AG09309 (cell line): ENCODE data around the gene AK3.
"Not testable (repeated sequence)": the region's sequence is repeated elsewhere in the genome, so short reads cannot be mapped to it uniquely, and the experiment has no call there.

Source experiments
- DNase-seq: peaks from one replicate; pipeline ENCODE4 v3.0.0-alpha.2; 2010; ENCODE audit warnings: low read depth
- H3K4me3 ChIP-seq: 2 replicates; pipeline ENCODE4 v1.5.1; 2011; ENCODE audit warnings: mild to moderate bottlenecking, low read depth, low read length, moderate library complexity; ENCODE audit not compliant: control insufficient read depth
- TF ChIP-seq, protein P1 (sequence below): IDR thresholded peaks from 2 replicates; pipeline ENCODE4 v1.5.1; 2011; ENCODE audit warnings: mild to moderate bottlenecking, low read depth, low read length, inconsistent platforms; ENCODE audit not compliant: insufficient read depth, control insufficient read depth; ENCODE audit errors: missing control alignments

AK3 gene

DNA sequence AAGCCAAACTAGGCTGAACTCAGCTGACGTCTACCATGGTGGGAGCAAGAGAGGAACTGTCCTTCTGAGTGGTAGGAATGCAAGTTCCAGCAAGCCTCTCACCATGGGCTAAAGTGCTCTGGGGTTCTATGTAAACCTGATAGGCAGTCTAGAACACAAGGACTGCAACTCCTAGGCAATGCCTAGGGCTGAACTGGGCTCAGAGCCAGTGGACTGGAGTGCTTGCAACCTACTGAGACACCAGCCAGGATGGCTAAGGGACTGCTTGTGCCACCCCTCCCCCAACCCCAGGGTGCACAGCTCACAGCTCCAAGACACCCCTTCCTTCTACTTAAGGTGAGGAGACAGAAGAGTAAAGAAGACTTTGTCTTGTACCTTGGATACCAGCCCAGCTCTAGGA is 39.6 kb upstream of the AK3 start:
- no peak for DNase-seq
- TF ChIP-seq, protein P1, sequence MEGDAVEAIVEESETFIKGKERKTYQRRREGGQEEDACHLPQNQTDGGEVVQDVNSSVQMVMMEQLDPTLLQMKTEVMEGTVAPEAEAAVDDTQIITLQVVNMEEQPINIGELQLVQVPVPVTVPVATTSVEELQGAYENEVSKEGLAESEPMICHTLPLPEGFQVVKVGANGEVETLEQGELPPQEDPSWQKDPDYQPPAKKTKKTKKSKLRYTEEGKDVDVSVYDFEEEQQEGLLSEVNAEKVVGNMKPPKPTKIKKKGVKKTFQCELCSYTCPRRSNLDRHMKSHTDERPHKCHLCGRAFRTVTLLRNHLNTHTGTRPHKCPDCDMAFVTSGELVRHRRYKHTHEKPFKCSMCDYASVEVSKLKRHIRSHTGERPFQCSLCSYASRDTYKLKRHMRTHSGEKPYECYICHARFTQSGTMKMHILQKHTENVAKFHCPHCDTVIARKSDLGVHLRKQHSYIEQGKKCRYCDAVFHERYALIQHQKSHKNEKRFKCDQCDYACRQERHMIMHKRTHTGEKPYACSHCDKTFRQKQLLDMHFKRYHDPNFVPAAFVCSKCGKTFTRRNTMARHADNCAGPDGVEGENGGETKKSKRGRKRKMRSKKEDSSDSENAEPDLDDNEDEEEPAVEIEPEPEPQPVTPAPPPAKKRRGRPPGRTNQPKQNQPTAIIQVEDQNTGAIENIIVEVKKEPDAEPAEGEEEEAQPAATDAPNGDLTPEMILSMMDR = no peak

DNA sequence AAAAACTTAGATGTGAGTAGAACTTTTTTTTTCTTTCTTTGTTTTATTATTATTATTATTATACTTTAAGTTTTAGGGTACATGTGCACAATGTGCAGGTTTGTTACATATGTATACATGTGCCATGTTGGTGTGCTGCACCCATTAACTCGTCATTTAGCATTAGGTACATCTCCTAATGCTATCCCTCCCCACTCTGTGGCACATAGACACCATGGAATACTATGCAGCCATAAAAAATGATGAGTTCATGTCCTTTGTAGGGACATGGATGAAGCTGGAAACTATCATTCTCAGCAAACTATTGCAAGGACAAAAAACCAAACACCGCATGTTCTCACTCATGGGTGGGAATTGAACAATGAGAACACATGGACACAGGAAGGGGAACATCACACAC is 34.0 kb upstream of the AK3 start:
- not testable (repeated sequence) for DNase-seq, H3K4me3 ChIP-seq

More for the DNA sequence above, 39.6 kb upstream of the AK3 start:
- H3K4me3 ChIP-seq = no peak overlapping the region

DNA sequence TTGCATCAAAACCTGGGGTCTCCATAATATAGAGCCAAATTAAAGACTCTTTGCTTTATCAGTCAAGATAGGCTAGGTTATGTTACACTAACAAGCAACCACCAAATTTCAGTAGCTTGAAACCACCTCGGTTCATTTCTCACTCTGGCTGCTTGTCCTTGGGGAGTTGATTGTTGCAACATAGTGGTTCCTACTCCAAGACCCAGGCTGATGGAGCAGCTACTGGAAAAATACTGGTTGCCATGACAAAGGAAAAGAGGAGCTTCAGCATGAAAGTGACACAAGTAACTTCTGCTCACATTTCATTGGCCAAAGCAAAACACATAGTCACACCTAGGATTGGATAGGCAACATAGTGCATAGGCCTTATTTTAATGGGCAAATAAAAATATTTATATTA is 33.2 kb upstream of the AK3 start:
- no peak for DNase-seq
- TF ChIP-seq, protein P1 = no peak
- no peak overlapping the region for H3K4me3 ChIP-seq

DNA sequence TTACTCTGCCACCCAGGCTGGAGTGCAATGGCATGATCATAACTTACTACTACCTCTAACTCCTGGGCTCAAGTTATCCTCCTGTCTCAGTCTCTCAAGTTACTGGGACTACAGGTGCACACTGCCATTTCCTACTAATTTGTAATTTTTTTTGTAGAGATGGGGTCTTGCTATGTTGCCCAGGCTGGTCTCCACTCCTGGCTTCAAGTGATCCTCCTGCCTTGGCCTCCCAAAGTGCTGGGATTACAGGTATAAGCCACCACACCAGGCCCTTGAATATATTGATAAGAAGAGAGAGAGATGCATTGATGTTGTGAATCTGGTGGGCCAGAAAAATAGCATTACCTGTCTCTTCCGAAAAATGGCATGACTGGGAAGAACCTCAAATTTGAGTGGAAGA is 30.8 kb upstream of the AK3 start:
- no peak for DNase-seq
- TF ChIP-seq, protein P1 = no peak
- H3K4me3 ChIP-seq = no peak overlapping the region

DNA sequence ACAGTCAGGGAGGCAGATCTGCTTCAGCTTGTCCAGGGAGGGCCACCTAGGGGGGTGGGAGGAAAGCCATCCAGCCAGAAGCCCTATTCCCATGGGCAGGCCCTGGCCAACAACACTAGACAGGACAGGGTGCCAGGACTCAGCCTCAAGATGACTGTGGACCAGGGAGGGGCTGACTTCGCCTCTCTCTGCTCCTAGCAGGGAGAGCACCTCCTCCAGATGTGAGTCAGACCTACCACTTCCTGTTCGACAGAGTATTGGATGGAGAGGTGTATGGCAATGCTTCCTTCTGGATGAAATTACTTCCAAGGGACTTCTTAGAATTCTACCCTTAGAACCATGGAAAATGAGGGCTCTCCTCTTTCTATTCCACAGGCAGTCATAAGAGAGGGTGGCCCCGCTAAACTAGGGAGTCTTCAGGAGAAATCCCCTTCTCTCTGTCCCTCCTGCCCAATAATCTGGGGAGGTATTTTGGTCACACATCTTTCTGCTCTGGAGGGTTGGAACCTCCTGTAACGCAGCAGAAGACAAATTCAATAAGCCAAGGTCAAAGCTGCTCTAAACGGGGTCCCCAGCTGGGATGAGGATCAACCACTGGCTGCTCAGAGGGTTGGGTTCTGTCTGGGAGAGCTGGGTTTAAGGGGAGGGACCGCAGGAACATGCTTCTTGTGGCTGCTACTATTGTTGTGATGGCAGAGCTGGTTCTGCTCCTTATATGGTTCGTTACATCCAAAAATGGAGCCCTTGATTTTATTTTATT is 28.5 kb upstream of the AK3 start:
- DNase-seq = no peak
- TF ChIP-seq, protein P1 = no peak
- H3K4me3 ChIP-seq = no peak overlapping the region

DNA sequence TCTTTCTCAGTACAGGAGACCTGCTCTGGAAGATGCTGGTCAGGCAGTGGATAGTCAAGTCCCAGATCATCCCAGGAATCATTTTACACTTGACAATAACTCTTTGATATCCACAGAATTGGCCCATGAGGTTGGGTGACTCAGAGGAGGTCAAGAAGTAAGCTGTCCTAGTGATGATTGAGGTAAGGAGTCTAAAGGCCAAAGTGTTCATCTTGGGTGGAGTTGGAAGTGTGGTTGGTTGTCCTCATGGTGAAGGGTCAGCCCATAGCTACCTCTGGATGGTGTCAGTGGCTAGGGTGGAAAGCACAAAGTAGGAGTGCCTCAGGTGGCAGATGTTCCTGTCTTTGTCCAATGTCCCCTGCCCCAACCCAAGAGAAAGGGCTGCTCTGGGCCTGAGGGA is 27.7 kb upstream of the AK3 start:
- DNase-seq = no peak
- TF ChIP-seq, protein P1 = no peak
- no peak overlapping the region for H3K4me3 ChIP-seq

DNA sequence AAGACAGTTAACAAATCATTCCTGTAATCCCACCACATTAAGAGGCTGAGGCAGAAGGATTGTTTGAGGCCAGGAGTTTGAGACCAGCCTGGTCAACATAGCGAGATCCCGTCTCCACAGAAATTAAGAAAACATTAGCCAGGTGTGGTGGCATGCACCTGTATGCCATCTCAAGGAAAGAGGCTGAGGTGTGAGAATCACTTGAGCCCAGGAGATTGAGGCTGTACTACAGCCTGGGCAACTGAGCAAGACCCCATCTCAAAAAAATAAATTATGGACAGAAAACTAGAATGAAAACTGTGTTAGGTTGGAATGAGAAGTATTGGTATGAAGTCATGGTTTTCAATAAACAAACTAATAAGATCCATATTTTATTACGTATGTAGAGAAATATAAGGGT is 23.0 kb upstream of the AK3 start:
- DNase-seq = no peak
- TF ChIP-seq, protein P1 = no peak
- H3K4me3 ChIP-seq = no peak overlapping the region
